NCI-H1417 (cell line): ENCODE data around the gene CLASP1.
A peak's percentile ranks its signal among the peaks of the same experiment; 100 is the strongest.
"Not testable (repeated sequence)": the region's sequence is repeated elsewhere in the genome, so short reads cannot be mapped to it uniquely, and the experiment has no call there.

Experiments
- DNase-seq, 3 experiments: peaks; one replicate each; lab custom pipeline; 2025; lab: John Stamatoyannopoulos, UW

CLASP1 gene

DNA sequence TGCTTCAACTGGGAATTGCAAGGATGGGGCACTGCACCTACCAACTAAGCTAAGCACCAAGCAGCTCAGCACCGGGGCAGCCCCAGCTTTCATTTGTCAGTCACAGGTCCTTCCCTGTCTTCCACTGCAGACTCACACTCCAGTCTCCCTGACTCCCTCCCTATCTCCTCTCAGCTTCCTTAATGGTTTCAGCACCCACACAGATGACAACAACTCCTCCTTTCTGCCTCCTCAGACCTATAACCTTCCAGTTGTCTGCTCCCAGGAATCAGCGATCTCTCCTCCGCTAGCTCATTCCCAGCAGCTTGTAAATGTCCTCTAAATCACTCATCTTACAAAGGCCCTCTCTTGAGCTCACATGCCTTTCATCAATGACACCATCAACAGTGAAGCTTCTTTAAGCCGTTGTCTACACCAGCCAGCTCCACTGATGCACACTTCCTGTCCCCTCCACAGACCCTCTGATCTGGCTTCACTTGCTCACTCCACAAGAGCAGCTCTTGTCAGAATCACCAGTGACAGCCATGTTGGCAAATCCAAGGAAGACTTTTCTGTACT is 32.1 kb downstream of the CLASP1 start:
- no peak for DNase-seq

- no peak for DNase-seq
Observed at GRCh38 chr2:121613774-121614173, 35.5 kb downstream of the CLASP1 start.

DNA sequence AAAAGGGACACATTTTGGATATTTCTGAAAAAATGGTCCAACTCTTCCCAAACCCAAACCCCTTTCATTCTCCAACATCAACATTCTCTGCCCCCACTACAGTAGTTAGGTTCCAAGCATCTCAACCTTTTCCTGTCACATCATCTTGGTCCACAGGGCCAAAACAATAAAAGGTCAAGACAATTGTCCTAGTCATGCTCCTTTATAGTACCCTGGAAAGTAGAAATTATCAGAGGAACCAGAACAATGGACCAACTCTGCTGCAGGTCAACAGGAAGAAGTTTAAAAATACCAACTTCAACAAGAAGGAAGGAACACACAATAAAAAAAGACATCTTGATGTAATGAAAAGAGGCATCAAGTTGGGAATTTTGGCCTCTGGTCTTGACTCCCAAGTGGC is 36.1 kb downstream of the CLASP1 start:
- no peak for DNase-seq

GRCh38 chr2:121611730-121612705 is 37.2 kb downstream of the CLASP1 start:
- no peak for DNase-seq

GRCh38 chr2:121611048-121611649 is 38.1 kb downstream of the CLASP1 start:
- DNase-seq, result not testable (repeated sequence)

DNA sequence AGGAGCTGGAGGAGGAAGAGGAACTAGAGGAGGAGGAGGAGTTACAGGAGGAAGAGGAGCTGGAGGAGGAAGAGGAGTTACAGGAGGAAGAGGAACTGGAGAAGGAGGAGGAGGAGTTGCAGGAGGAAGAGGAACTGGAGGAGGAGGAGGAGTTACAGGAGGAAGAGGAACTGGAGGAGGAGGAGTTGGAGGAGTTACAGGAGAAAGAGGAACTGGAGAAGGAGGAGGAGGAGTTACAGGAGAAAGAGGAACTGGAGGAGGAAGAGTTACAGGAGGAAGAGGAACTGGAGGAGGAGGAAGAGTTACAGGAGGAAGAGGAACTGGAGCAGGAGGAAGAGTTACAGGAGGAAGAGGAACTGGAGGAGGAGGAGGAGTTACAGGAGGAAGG is 38.8 kb downstream of the CLASP1 start:
- DNase-seq, result not testable (repeated sequence)

- no peak for DNase-seq
Observed at GRCh38 chr2:121608967-121609366, 40.3 kb downstream of the CLASP1 start.

DNA sequence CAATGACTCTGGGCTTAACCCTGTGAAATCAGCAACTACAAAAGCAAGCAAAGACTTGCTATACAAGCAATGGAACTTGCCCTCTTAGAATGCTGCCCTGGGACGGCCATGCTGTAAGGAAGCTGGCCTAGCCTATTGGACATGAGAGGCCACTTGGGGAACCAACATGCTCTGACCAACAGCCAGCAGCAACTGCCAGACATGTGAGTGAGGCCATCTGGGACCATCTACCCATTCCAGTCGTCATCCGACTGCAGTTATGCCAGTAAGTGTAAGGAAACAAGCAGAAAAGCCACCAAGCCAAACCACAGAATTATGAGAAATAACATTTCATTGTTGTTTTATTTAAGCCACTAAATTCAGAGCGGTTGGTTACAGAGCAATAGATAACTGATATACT is 40.9 kb downstream of the CLASP1 start:
- no peak for DNase-seq

DNA sequence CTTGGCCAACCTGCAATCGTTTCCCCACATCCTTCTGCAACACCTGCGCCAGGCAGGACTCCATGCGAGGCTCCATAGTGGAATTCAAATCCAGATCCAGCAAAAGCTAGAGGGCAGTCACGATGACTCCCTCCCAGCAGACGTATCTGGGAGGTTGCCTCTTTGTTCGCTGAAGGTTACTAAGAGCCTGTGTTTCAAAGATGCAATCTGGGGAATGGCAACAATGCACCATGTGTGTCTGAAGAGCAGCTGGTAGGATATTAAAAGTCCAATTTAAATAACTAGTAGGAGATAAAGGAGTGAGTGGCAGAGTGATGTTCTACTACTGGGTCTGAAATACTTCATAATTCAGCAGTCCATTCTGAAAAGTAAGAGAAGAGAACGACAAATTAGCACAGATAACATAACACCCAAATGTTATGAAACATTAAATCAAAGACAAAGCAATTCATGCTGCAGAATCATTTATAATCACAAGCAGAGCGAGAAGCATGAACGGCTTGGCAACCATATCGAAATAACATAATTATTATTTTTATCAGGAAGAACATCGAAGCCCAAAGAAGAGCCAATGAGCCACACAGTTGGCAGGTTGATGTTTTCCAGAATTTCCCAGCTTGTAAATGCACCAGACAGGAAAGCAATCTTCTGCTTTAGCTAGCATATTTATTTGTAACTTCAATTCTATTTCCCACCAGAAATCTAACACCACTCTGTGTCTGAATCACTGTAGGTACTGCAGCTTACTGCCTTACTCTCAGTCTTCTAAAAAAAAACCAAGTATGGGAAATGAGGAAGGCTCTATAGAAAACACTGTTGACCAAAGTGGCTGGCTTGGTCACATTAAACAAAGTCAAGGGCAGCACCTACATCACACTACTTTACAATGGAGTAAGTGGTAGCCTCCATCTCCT is 43.2 kb downstream of the CLASP1 start:
- no peak for DNase-seq

DNA sequence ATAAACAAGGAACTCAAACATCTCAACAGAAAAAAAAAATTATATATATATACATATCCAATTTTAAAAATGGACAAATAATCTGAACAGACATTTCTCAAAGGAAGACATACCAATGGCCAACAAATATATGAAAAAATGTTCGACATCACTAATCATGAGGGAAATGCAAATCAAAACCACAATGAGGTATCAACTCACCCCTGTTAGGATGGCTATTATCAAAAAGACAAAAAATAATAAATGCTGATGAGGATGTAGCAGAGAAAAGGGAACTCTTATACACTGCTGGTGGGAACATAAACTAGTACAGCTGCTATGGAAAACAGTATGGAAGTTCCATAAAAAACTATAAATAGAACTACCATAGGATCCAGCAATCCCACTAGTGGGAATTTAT is 46.1 kb downstream of the CLASP1 start:
- no peak for DNase-seq

DNA sequence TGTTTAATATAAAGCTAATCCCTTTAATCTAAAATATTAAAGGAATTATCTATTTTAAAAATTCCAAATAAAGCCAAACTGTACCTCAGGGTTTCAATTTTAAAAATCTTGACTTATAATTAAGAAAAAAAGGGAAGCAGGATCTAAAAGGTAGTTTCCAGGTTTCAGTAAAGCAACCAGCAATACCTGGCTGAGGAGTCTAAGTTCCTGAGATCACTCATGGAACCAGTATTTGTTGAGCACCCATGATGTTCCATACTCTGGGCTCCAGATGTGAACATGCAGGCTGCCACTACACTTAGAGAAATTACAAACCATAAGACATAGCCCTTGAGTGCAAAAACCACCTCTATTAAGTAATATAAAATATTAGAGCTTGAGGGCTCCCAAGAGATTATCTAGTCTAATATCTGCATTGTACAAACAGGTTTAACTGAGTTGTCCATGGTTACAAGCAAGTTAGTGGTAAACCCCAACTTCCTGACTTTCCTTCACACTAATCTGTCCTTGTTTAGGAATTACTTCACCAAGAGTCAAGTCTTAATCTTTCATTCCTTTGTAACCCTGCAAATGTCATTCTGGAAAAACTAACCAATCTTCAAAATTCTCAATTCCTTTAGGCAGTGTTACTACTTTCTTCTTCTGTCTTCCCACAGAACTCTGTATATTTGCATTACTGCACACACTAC is 49.2 kb downstream of the CLASP1 start:
- DNase-seq, result no peak

- no peak for DNase-seq
Observed at GRCh38 chr2:121598087-121598486, 51.2 kb downstream of the CLASP1 start.

GRCh38 chr2:121596221-121597080 is 52.8 kb downstream of the CLASP1 start:
- DNase-seq, result peak in 2 of 3 experiments; percentile 22 to 57

DNA sequence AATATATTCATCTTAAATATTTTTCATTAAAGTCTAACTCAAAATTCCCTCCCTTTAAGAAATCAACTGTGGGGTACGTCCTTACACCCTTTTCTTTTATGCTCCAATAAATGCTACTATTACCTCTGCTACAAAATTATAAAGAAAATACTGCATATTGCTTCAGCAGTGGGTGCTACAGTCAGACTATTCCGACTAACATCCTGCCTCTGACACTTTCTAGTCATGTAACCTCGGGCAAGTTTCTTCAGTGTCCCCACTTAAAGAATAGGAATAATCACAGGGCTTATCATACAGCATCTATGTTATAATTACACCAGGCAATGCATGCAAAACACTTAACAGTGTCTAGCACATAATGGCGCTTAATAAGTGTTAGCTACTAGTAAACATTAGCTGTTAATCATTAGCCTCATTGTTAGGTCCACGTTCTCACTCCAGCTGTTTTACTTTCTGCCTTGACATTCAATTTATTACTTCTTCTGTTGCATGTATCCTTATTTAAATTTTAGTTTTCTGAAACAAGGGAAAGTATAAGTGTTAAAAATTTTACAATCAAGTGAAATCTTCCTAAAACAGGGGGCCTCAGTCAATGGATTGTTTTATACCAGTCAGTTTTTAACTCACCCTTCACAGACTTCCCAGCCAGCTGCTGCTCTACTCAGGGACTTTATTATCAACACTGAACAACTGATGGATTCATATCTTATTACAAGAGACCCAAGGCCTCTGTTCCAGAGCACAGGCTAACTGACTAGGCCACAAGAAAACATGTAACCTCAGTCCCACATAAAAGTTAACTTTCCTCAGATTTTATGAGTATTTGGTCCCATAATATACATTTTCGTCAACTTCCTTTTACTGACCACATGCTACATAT is 54.0 kb downstream of the CLASP1 start:
- peak in 2 of 3 experiments; percentile 64 to 93 for DNase-seq

DNA sequence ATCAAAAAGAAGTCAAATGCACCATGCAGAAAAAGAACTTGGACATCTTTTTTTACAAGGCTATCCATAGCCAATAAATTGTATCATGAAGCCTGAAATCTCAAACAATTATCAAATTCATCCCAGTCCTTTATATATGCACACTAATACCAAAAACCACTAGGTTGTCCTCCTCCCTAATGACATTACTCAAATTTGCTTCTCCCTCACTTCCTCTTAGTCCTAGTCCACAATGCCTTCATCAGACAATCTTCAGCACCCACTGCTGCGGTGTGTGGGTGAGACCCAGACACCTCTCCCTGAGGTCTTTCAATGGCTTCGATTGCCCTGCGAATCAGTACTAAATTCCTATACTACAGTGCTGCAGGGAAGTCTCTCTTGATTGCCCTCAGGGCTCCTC is 58.1 kb downstream of the CLASP1 start:
- DNase-seq, result no peak

DNA sequence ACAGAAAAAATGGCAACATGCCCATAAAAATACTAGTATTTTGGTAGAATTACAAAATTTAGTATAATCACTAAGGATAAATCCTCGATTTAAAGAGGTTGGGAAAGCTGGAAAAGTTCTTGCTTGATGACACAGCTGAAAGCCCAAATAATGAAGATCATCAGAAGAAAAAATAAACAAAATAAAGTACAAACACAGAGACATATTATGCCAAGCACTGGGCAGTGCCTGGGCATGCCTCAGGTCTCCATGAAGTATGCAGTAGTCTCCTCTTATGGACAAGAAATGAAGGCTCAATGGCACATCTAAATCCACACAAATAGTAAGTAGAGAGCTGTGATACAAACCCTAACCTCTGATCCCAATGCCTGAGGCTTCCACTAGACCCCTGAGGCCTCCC is 60.9 kb downstream of the CLASP1 start:
- no peak for DNase-seq

DNA sequence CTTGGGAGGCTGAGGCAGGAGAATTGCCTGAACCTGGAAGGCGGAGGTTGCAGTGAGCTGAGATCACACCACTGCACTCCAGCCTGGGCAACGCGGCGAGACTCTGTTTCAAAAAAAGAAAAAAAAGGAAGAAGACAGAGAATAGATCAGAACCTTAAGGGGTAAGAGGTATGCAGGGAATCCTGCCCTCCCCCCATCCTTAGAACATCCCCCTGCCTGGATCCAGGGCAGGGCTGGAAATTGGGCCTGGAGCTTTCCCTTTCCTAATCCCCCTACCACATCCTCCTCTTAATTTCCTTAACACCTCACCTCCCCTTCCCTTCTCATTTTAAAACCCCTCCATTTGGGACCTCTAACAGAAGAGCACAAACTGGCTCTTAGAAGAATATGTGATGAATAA is 62.1 kb downstream of the CLASP1 start:
- DNase-seq, result no peak

DNA sequence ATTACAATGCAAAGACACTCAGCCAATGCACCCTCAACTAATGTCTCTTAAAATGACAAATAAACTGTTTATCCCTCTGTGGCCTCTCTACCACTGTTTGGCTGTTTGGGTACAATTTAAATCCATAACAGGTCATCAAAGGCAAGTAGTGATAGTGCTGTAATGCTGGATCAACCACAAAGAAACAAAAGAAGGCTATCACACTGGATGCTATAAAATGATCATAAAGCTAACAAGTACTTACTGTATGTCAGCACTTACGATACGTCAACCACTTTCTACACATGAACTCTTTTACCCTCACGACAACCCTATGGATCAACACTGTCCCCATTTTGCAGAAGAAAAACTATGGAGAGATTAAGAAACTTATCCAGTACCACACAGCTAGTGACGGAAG is 64.5 kb downstream of the CLASP1 start:
- DNase-seq, result no peak

DNA sequence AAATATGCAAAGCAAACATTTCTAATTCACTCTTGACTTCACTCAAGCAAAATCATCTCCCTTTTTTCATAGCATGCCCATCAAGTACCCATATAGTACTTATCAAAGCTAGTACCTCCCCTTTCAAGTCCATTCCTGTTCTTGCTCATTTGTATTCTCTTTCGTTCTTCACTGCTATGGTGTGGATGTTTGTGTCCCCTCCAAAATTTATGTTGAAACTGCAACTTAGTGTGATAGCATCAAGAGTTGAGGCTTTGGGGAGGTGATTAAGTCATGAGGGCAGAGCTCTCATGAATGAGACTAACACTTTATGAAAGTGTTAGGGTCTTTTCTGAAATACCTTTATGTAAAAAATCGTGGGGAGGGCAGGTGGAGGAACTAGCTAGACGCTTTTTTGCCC is 65.7 kb downstream of the CLASP1 start:
- peak in 2 of 3 experiments; percentile 5 to 18 for DNase-seq
